ENCODE data around the gene WNT9B.

The WNT9B gene

GRCh38 chr17:46857600-46857999, 6.2 kb downstream of the WNT9B start:
- H3K4me2 ChIP-seq (ENCODE audit: low read depth, low read length, poor library complexity, severe bottlenecking) = no peak overlapping the region

GRCh38 chr17:46859996-46860395, 8.6 kb downstream of the WNT9B start:
- H3K27ac ChIP-seq (ENCODE audit: low read depth, low read length) = no peak overlapping the region
- no peaks in the 10 kb centered on the region for H3K79me2 ChIP-seq (ENCODE audit: insufficient read depth, low read length)
- H3K9me3 ChIP-seq (ENCODE audit: insufficient read depth, low read length) = no peaks in the 10 kb centered on the region
- H4K20me1 ChIP-seq (ENCODE audit: low read depth, low read length) = no peaks in the 10 kb centered on the region
- H3K9me2 ChIP-seq (replicated peaks; ENCODE audit: insufficient read depth, low read length) = no peaks in the 10 kb centered on the region
- no peak overlapping the region for H2AFZ ChIP-seq (ENCODE audit: low read depth, low read length, severe bottlenecking)
- H3K4me2 ChIP-seq (ENCODE audit: low read depth, low read length, poor library complexity, severe bottlenecking) = no peak overlapping the region
- H3F3A ChIP-seq (ENCODE audit: insufficient read depth) = no peaks in the 10 kb centered on the region
- H3K9ac ChIP-seq (ENCODE audit: low read length) = no peak overlapping the region
- TF ChIP-seq EZH2phosphoT487 (conservative IDR thresholded peaks at IDR 0.05; ENCODE audit: low read length) (no peak), CTCF (IDR thresholded peaks at IDR 0.05; ENCODE audit: insufficient read depth, low read length, poor library complexity, severe bottlenecking) (no peak)
- H3K36me3 ChIP-seq (ENCODE audit: low read length) = no peaks in the 10 kb centered on the region
- no peak overlapping the region for H3K4me3 ChIP-seq (ENCODE audit: insufficient read depth, low read length, poor library complexity, severe bottlenecking)
- no peaks in the 10 kb centered on the region for H3K27me3 ChIP-seq (ENCODE audit: low read length)

More at GRCh38 chr17:46857600-46857999, 6.2 kb downstream of the WNT9B start:
- Histone ChIP-seq H3K4me3 (ENCODE audit: insufficient read depth, low read length, poor library complexity, severe bottlenecking) (no peak overlapping the region), H3K9me3 (ENCODE audit: insufficient read depth, low read length) (no peaks in the 10 kb centered on the region), H3K79me2 (ENCODE audit: insufficient read depth, low read length) (no peaks in the 10 kb centered on the region), H3K27me3 (ENCODE audit: low read length) (no peaks in the 10 kb centered on the region), H3K27ac (ENCODE audit: low read depth, low read length) (no peak overlapping the region), H2AFZ (ENCODE audit: low read depth, low read length, severe bottlenecking) (no peak overlapping the region), H3K9me2 (replicated peaks; ENCODE audit: insufficient read depth, low read length) (no peaks in the 10 kb centered on the region), H3F3A (ENCODE audit: insufficient read depth) (no peaks in the 10 kb centered on the region), H3K36me3 (ENCODE audit: low read length) (no peaks in the 10 kb centered on the region), H3K9ac (ENCODE audit: low read length) (no peak overlapping the region), H4K20me1 (ENCODE audit: low read depth, low read length) (no peaks in the 10 kb centered on the region)
- TF ChIP-seq CTCF (IDR thresholded peaks at IDR 0.05; ENCODE audit: insufficient read depth, low read length, poor library complexity, severe bottlenecking) = no peak

- no peaks in the 10 kb centered on the region for H3K9me3 ChIP-seq (ENCODE audit: insufficient read depth, low read length)
- no peaks in the 10 kb centered on the region for H3K79me2 ChIP-seq (ENCODE audit: insufficient read depth, low read length)
- H3F3A ChIP-seq (ENCODE audit: insufficient read depth) = no peaks in the 10 kb centered on the region
- H4K20me1 ChIP-seq (ENCODE audit: low read depth, low read length) = no peaks in the 10 kb centered on the region
- no peaks in the 10 kb centered on the region for H3K9me2 ChIP-seq (replicated peaks; ENCODE audit: insufficient read depth, low read length)
- H3K9ac ChIP-seq (ENCODE audit: low read length) = no peak overlapping the region
- TF ChIP-seq EZH2phosphoT487 (conservative IDR thresholded peaks at IDR 0.05; ENCODE audit: low read length) (no peak), CTCF (IDR thresholded peaks at IDR 0.05; ENCODE audit: insufficient read depth, low read length, poor library complexity, severe bottlenecking) (no peak)
- H3K36me3 ChIP-seq (ENCODE audit: low read length) = no peaks in the 10 kb centered on the region
- no peak overlapping the region for H3K4me3 ChIP-seq (ENCODE audit: insufficient read depth, low read length, poor library complexity, severe bottlenecking)
- no peak overlapping the region for H2AFZ ChIP-seq (ENCODE audit: low read depth, low read length, severe bottlenecking)
- H3K27me3 ChIP-seq (ENCODE audit: low read length) = no peaks in the 10 kb centered on the region
- H3K27ac ChIP-seq (ENCODE audit: low read depth, low read length) = no peak overlapping the region
- no peak overlapping the region for H3K4me2 ChIP-seq (ENCODE audit: low read depth, low read length, poor library complexity, severe bottlenecking)
Measured at GRCh38 chr17:46862949-46863348, 11.6 kb downstream of the WNT9B start.
